GM19438 (cell line): ENCODE data around the gene SLC25A13.
"Not testable (repeated sequence)": the region's sequence is repeated elsewhere in the genome, so short reads cannot be mapped to it uniquely, and the experiment has no call there.

Source experiments
- ATAC-seq: cut with Tn5 transposase; IDR thresholded peaks from one replicate; pipeline ENCODE4 v1.9.1; 2021; ENCODE audit warnings: low read depth; ENCODE audit not compliant: unreplicated experiment

Gene SLC25A13

GRCh38 chr7:96321658-96322372 lies at the start of gene SLC25A13:
TSS of gene SLC25A13 (minus strand) at chr7:96322098. CDS start at chr7:96321956, 142 bp downstream.
- peak; percentile 71 for ATAC-seq

GRCh38 chr7:96365916-96366315 lies 44.0 kb upstream of the SLC25A13 start:
- not testable (repeated sequence) for ATAC-seq

- no peak for ATAC-seq
Observed at GRCh38 chr7:96361116-96361857, 39.4 kb upstream of the SLC25A13 start.

- ATAC-seq: no peak
Observed at GRCh38 chr7:96359876-96360275, 38.0 kb upstream of the SLC25A13 start.

- ATAC-seq: not testable (repeated sequence)
Observed at GRCh38 chr7:96358236-96358971, 36.5 kb upstream of the SLC25A13 start.

GRCh38 chr7:96355990-96356506 lies 34.1 kb upstream of the SLC25A13 start:
- no peak for ATAC-seq

GRCh38 chr7:96354881-96355280 lies 33.0 kb upstream of the SLC25A13 start:
- no peak for ATAC-seq

- ATAC-seq: no peak
Observed at GRCh38 chr7:96349572-96349971, 27.7 kb upstream of the SLC25A13 start.

GRCh38 chr7:96347471-96347870 lies 25.6 kb upstream of the SLC25A13 start:
- ATAC-seq: no peak

GRCh38 chr7:96346293-96346953 lies 24.5 kb upstream of the SLC25A13 start:
- no peak for ATAC-seq

- no peak for ATAC-seq
Observed at GRCh38 chr7:96344236-96344635, 22.3 kb upstream of the SLC25A13 start.

GRCh38 chr7:96342049-96342448 lies 20.2 kb upstream of the SLC25A13 start:
- ATAC-seq: no peak

GRCh38 chr7:96337519-96337918 lies 15.6 kb upstream of the SLC25A13 start:
- no peak for ATAC-seq

- ATAC-seq: no peak
Observed at GRCh38 chr7:96332325-96332724, 10.4 kb upstream of the SLC25A13 start.

GRCh38 chr7:96331775-96332174 lies 9.9 kb upstream of the SLC25A13 start:
- no peak for ATAC-seq

- ATAC-seq: no peak
Observed at GRCh38 chr7:96331233-96331632, 9.3 kb upstream of the SLC25A13 start.

- no peak for ATAC-seq
Observed at GRCh38 chr7:96330193-96330592, 8.3 kb upstream of the SLC25A13 start.

- ATAC-seq: no peak
Observed at GRCh38 chr7:96329241-96329640, 7.3 kb upstream of the SLC25A13 start.

- no peak for ATAC-seq
Observed at GRCh38 chr7:96328016-96328415, 6.1 kb upstream of the SLC25A13 start.

GRCh38 chr7:96327429-96327828 lies 5.5 kb upstream of the SLC25A13 start:
- no peak for ATAC-seq

- ATAC-seq: not testable (repeated sequence)
Observed at GRCh38 chr7:96326752-96327151, 4.9 kb upstream of the SLC25A13 start.
